Colonic mucosa (tissue), 4 donors: ENCODE measurements around the gene CFAP92. TPM values are rescaled to one million over a fixed set of nuclear protein-coding genes. Genes with fewer than 3 reads are reported as not detected.

Source experiments
- DNase-seq: peaks from one replicate; pipeline ENCODE4 v3.0.0-alpha.2; 2020
- H3K27ac ChIP-seq: fragments of 200-600 bp; one replicate; pipeline ENCODE4 v1.8.0; 2021
- H3K27me3 ChIP-seq: fragments of 200-600 bp; one replicate; pipeline ENCODE4 v1.8.0; 2021
- H3K36me3 ChIP-seq: fragments of 200-600 bp; one replicate; pipeline ENCODE4 v1.8.0; 2021
- H3K4me1 ChIP-seq: fragments of 200-600 bp; one replicate; pipeline ENCODE4 v1.8.0; 2021; ENCODE audit warnings: mild to moderate bottlenecking
- H3K4me3 ChIP-seq: fragments of 200-600 bp; one replicate; pipeline ENCODE4 v1.8.0; 2021
- H3K9ac ChIP-seq, 2 donors: one replicate each; pipeline ENCODE4 v1.7.0; 2013; ENCODE audit warnings: control low read depth in 2 of 2, low read depth in 2 of 2, low read length in 2 of 2
- H3K9me3 ChIP-seq: fragments of 200-600 bp; one replicate; pipeline ENCODE4 v1.8.0; 2021
- intact Hi-C: fragments of 100-400 bp; cut with DNase I; formaldehyde crosslinking; loops from one replicate; pipeline ENCODE4 v1.14.1; 2022
- total RNA-seq, 2 donors: library from RNA; stranded (reverse); fragmentation: NEBNext Ultra II Directional in 1 of 2; extraction: Animal tissue kit (Norgen Biotek cat#: 25700) in 1 of 2; gene quantifications; one replicate each; pipeline ENCODE4 v1.2.1, GENCODE V29; 2021
- TF ChIP-seq, protein P1 (sequence below): fragments of 200-600 bp; IDR thresholded peaks from one replicate; pipeline ENCODE4 v1.8.0; 2022; ENCODE audit warnings: antibody characterized with exemption, mild to moderate bottlenecking
- donor health status: healthy.
- donor health status: DM: no; HTN: no; CAD: no.
- donor health status: DM: no; HTN: no; CAD: no.

The CFAP92 gene, protein sequence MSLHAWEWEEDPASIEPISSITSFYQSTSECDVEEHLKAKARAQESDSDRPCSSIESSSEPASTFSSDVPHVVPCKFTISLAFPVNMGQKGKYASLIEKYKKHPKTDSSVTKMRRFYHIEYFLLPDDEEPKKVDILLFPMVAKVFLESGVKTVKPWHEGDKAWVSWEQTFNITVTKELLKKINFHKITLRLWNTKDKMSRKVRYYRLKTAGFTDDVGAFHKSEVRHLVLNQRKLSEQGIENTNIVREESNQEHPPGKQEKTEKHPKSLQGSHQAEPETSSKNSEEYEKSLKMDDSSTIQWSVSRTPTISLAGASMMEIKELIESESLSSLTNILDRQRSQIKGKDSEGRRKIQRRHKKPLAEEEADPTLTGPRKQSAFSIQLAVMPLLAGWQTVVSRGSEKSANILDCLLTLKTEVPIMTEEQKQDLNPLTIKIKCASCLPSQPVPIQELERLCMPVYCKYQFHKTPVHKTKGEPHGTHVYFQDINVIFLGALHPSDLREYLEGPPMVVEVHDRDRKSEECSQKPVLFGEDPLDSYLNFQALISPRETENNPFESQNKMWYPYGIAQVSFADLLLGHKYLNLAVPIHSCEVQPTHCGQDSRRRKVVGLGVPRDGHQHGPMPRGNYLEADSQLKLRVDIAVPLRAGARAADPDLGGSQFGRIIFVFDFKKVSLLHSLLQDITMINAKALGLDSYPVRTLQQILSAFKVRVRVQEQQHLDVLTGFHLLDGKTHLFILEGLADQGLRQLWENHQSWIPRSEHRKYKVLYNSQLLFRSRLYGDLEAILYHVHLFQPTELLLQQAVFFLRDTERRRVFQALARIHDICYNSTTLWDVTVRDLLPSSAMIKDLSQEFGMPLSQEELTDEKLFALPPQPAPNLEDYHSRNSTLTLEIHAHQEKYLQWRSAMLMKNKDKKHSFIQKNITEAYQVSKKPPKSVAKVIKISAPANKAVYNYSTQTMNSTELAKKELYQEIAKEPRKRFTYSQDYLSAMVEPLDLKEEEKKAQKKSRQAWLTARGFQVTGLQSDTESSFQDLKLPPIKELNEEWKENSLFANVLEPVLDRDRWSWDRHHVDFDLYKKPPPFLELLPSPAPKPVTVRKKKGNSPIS
- total RNA-seq, result 1 to 10 TPM in 1 of 2 donors, under 1 TPM in 1; 0.77 to 1.2 TPM

DNA sequence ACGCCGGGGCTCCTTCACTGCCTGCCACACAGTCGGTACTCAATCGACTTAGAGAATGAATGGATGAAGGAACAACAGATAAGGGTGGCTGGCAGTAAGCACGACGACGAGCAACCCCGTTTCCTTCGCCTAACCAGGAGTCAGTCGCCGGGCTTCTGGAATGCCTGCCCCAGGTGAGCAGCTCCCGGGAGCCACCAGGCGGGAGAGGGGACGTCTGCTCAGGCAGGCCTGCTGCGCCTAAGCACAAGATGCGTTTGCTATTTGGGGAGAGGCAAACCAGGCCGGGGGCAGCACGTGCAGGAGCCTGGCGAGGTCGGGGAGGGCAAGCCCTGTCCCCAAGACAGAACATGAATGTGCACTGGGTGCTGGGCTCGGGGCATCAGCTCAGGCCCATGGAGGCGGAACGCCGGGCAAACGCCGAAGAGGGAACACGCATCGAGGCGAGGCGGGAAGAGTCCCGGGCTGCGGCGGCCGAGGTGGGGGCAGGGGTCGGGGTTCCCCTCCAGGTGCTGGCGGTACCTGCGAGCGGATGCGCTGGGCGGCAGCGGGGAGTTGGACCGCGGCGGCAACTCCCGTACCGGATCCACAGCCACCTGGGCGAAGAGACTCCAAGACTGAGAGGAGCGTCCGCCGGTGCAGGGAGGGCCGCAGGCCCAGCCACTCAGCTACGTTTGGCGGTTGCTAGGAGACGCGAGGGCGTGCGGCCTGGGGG, at the start of gene CFAP92:
Gene CFAP92 (minus strand): TSS at position 616 of the 712 bp plus-strand sequence. CDS start 772 bp downstream, outside the sequence.
- H3K4me1 ChIP-seq, result peaks cover 4% of the 10 kb centered on the region
- intact Hi-C loops, result no loop called here
- peak within 1 kb of the TSS; percentile 52 for H3K4me3 ChIP-seq
- H3K9me3 ChIP-seq, result no peaks in the 10 kb centered on the region
- no peaks in the 10 kb centered on the region for H3K36me3 ChIP-seq
- TF ChIP-seq, protein P1, sequence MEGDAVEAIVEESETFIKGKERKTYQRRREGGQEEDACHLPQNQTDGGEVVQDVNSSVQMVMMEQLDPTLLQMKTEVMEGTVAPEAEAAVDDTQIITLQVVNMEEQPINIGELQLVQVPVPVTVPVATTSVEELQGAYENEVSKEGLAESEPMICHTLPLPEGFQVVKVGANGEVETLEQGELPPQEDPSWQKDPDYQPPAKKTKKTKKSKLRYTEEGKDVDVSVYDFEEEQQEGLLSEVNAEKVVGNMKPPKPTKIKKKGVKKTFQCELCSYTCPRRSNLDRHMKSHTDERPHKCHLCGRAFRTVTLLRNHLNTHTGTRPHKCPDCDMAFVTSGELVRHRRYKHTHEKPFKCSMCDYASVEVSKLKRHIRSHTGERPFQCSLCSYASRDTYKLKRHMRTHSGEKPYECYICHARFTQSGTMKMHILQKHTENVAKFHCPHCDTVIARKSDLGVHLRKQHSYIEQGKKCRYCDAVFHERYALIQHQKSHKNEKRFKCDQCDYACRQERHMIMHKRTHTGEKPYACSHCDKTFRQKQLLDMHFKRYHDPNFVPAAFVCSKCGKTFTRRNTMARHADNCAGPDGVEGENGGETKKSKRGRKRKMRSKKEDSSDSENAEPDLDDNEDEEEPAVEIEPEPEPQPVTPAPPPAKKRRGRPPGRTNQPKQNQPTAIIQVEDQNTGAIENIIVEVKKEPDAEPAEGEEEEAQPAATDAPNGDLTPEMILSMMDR, result no peak
- H3K27me3 ChIP-seq, result no peaks in the 10 kb centered on the region
- peak within 1 kb of the TSS in 1 of 2 donors; percentile 19 for H3K9ac ChIP-seq
- no peak within 1 kb of the TSS for H3K27ac ChIP-seq
- peak; percentile 93 for DNase-seq

DNA sequence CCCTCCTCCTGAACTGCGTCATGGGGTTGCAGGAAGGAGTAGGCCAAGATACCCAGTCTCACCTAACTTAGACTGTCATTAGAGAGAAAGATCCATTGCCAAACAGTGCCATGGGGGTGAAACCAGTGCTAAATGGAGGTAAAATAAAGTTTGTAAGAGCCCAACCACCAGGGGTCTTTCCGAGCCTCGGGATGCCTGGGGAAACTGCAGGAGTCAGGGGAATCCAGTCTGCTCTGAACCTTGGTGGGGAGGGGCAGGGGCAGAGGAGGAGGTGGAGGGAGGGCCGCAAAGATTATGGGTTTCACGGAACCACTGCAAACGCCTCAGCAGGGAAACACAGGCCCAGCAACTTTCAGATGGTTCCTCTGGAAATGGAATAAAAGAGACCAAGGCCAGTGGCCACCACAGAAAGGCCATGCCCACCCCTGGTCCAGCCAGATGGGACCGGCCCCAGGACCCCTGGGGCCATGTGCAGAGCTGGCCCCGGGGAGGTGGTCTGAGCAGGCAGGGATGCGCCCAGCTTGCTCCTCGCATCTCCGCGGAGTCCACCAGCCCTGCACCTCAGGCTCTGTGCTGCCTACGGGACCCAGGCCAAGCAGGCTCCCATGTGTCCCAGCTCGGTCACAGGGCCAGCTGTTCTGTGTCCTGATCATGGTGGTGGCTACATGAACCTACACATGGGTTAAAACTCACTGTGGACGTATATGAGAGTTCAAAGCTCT, 46.9 kb upstream of the CFAP92 start:
- no peaks in the 10 kb centered on the region for H3K36me3 ChIP-seq
- no peaks in the 10 kb centered on the region for H3K27me3 ChIP-seq
- no peak overlapping the region for H3K9ac ChIP-seq
- H3K4me1 ChIP-seq, result no peaks in the 10 kb centered on the region
- H3K27ac ChIP-seq, result no peak overlapping the region
- no peak for DNase-seq
- no peak overlapping the region for H3K4me3 ChIP-seq
- intact Hi-C loops, result no loop called here
- TF ChIP-seq, protein P1, result no peak
- H3K9me3 ChIP-seq, result no peaks in the 10 kb centered on the region

DNA sequence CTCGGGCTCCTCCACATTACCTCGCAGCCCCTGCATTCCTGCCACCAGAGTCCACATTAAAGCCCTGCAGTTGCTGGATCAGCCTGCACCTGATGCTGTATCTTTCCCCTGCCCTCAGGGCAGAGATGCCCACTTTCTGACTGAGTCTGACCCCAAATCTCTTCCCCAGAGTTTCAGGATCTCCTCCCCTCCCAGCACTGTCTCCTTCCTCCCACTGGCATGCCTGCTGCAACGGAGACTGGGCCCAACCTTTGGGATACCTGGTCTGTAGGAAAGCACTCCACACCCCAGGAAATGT, 46.1 kb upstream of the CFAP92 start:
- Histone ChIP-seq H3K36me3 (no peaks in the 10 kb centered on the region), H3K9me3 (no peaks in the 10 kb centered on the region), H3K27ac (no peak overlapping the region), H3K9ac (no peak overlapping the region), H3K4me1 (no peaks in the 10 kb centered on the region), H3K27me3 (no peaks in the 10 kb centered on the region), H3K4me3 (no peak overlapping the region)
- TF ChIP-seq, protein P1, result no peak
- intact Hi-C loops, result no loop called here
- DNase-seq, result no peak

DNA sequence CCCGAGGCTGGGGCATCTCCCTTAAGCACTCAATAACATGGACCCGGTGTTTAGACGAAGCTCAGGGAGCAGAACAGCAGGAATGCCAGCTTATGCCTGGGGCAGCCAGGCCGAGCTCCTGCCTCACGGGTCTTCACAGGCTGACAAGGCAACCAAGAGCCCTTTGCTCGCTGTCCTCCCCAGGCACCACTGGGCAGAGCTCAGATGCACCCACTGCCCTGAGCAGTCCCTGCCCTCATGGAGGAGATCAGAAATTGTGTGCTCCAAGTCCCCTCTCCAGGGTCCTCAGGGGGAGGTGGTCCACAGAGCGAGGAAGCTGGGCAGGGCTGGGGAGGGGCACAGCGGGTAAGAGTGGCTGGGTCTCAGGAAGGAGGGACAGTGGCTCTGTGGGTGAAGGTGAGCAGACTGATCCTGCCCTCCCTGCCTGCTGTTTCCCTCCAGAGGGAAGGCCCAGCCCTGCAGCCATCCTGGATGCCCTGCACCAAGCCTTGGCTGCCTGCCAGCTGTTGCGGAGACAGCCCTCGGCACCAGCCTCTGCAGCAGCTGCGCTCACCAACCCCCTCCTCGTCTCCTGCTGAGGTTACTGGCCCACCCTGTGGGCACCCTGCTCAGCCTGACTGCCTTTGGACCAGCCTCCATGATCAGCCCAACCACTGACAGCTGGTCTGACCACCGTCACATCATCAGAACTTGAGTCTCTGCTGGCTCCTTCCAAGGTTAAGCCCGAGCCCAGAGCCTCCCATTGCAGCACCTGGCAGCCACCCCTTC, 45.6 kb upstream of the CFAP92 start:
- no peaks in the 10 kb centered on the region for H3K36me3 ChIP-seq
- no peak overlapping the region for H3K27ac ChIP-seq
- no peaks in the 10 kb centered on the region for H3K27me3 ChIP-seq
- DNase-seq, result peak; percentile 61
- no peaks in the 10 kb centered on the region for H3K9me3 ChIP-seq
- intact Hi-C loops, result no loop called here
- TF ChIP-seq, protein P1, result no peak
- no peaks in the 10 kb centered on the region for H3K4me1 ChIP-seq
- H3K4me3 ChIP-seq, result no peak overlapping the region
- H3K9ac ChIP-seq, result no peak overlapping the region
